HepG2 (cell line): ENCODE results near the gene R3HDM4. TPM values are rescaled to one million over a fixed set of nuclear protein-coding genes. Genes with fewer than 3 reads are reported as not detected.
A peak's percentile ranks its signal among the peaks of the same experiment; 100 is the strongest.

Source experiments
- ARID4A ChIP-seq: sonication (generic); formaldehyde crosslinking; IDR thresholded peaks from 2 replicates; pipeline ENCODE4 v1.5.0; 2020; ENCODE audit warnings: mild to moderate bottlenecking, missing genetic modification reagents, borderline replicate concordance
- CREB3 ChIP-seq: sonication (generic); formaldehyde crosslinking; IDR thresholded peaks from 2 replicates; pipeline ENCODE4 v1.5.0; 2020; ENCODE audit warnings: missing genetic modification reagents
- FOXA1 ChIP-seq, 2 experiments: fragments of 450-650 bp in 1 of 2; sonication (generic) in 1 of 2; formaldehyde crosslinking in 1 of 2; IDR thresholded peaks; 2 replicates each; pipeline versions ENCODE4 v1.4.0 to v1.6.1; 2016 to 2020; ENCODE audit warnings: missing genetic modification reagents in 1 of 2
- MEF2D ChIP-seq: sonication (generic); formaldehyde crosslinking; IDR thresholded peaks from 2 replicates; pipeline ENCODE4 v1.5.1; 2020; ENCODE audit warnings: mild to moderate bottlenecking, missing genetic modification reagents
- MEIS2 ChIP-seq: sonication (generic); formaldehyde crosslinking; IDR thresholded peaks from 2 replicates; pipeline ENCODE4 v1.9.0; 2021; ENCODE audit warnings: mild to moderate bottlenecking, missing genetic modification reagents
- NFE2L1 ChIP-seq: sonication (generic); formaldehyde crosslinking; IDR thresholded peaks from 2 replicates; pipeline ENCODE4 v1.4.0; 2020; ENCODE audit warnings: missing genetic modification reagents, mild to moderate bottlenecking, borderline replicate concordance
- NFYB ChIP-seq: sonication (generic); formaldehyde crosslinking; IDR thresholded peaks from 2 replicates; pipeline ENCODE4 v1.4.0; 2020; ENCODE audit warnings: missing genetic modification reagents
- RAD21 ChIP-seq: fragments of 450-650 bp; formaldehyde crosslinking; IDR thresholded peaks from 2 replicates; pipeline ENCODE4 v1.5.0; 2020; ENCODE audit warnings: mild to moderate bottlenecking
- TBP ChIP-seq: sonication (generic); formaldehyde crosslinking; IDR thresholded peaks from 2 replicates; pipeline ENCODE4 v1.5.0; 2020; ENCODE audit warnings: missing genetic modification reagents
- YEATS4 ChIP-seq: sonication (generic); formaldehyde crosslinking; IDR thresholded peaks from 2 replicates; pipeline ENCODE4 v1.4.0; 2020; ENCODE audit warnings: missing genetic modification reagents, borderline replicate concordance
- ZFP91 ChIP-seq: sonication (generic); formaldehyde crosslinking; IDR thresholded peaks from 2 replicates; pipeline ENCODE4 v1.9.0; 2022; ENCODE audit warnings: missing genetic modification reagents, mild to moderate bottlenecking, borderline replicate concordance
- ZNF142 ChIP-seq: sonication (generic); formaldehyde crosslinking; IDR thresholded peaks from 2 replicates; pipeline ENCODE4 v1.4.0; 2020; ENCODE audit warnings: missing genetic modification reagents
- ZNF30 ChIP-seq: sonication (generic); formaldehyde crosslinking; IDR thresholded peaks from 2 replicates; pipeline ENCODE4 v1.5.0; 2020; ENCODE audit warnings: mild to moderate bottlenecking, missing genetic modification reagents
- polyA plus RNA-seq, 8 experiments: library from polyadenylated mRNA; depleted of rRNA in 3 of 8; stranded (reverse) in 7 of 8; unstranded in 1 of 8; fragments of >200 nt; fragmentation: Illumina TruSeq in 4 of 8; extraction: Trizol in 4 of 8; gene quantifications; 2 replicates each; pipeline versions ENCODE4 v1.2.1 to v1.2.3, GENCODE V29; 2011 to 2016; ENCODE audit warnings: low read depth in 4 of 8, missing spikeins in 1 of 8, mixed read lengths in 1 of 8; ENCODE audit not compliant: insufficient read depth in 1 of 8
- total RNA-seq, 5 experiments: library from RNA; depleted of rRNA; stranded (reverse); fragments of >200 nt; fragmentation: Illumina TruSeq; extraction: Trizol; gene quantifications; 2 replicates each; pipeline ENCODE4 v1.2.3, GENCODE V29; 2016; ENCODE audit warnings: low read depth in 1 of 5

R3HDM4 gene
- total and polyA plus RNA-seq, 2 of the 13 experiments (the other 11 are each of a cell fraction or from before 2014, with no cell fraction given) = 26.2 to 26.9 TPM

GRCh38 chr19:928471-929202 lies 15.6 kb upstream of the R3HDM4 start (continued):
- TF ChIP-seq ARID4A (CRISPR knock-in tag) (no peak; the same call in 1 of the 2 replicates), MEF2D (CRISPR knock-in tag) (no peak), ZNF30 (CRISPR knock-in tag) (no peak), YEATS4 (no peak), ZFP91 (CRISPR knock-in tag) (peak; percentile 27; the same call in 1 of the 2 replicates), MEIS2 (CRISPR knock-in tag) (no peak), NFYB (CRISPR knock-in tag) (peak; percentile 53), NFE2L1 (CRISPR knock-in tag) (no peak), TBP (CRISPR knock-in tag) (no peak), FOXA1 (IDR thresholded peaks at IDR 0.05) (no peak), FOXA1 (CRISPR knock-in tag; IDR thresholded peaks at IDR 0.05) (peak; percentile 5; the same call in 1 of the 2 replicates), ZNF142 (CRISPR knock-in tag) (no peak), CREB3 (CRISPR knock-in tag) (no peak), RAD21 (peak; percentile 21)
